K562 (cell line): ENCODE results near the gene MPG. TPM values are rescaled to one million over a fixed set of nuclear protein-coding genes. Genes with fewer than 3 reads are reported as not detected.

ENCODE experiments used
- BDP1 ChIP-seq: IDR thresholded peaks from 3 replicates; pipeline ENCODE4 v1.6.1; 2011; ENCODE audit not compliant: insufficient read length, insufficient read depth
- NCOA1 ChIP-seq: fragments of 450-650 bp; IDR thresholded peaks from 2 replicates; pipeline ENCODE4 v1.6.1; 2016; ENCODE audit warnings: low read depth
- NFE2L1 ChIP-seq: fragments of 450-650 bp; IDR thresholded peaks from 2 replicates; pipeline ENCODE4 v1.6.1; 2016; ENCODE audit warnings: missing genetic modification characterization, low read depth, mild to moderate bottlenecking, missing compliant biosample characterization, moderate library complexity, borderline replicate concordance
- NUFIP1 ChIP-seq: fragments of 450-650 bp; IDR thresholded peaks from 2 replicates; pipeline ENCODE4 v1.6.1; 2018; ENCODE audit not compliant: partially characterized antibody
- YBX1 ChIP-seq: fragments of 450-650 bp; IDR thresholded peaks from 2 replicates; pipeline ENCODE4 v1.7.1; 2016; ENCODE audit warnings: mild to moderate bottlenecking
- ZBTB12 ChIP-seq: fragments of 250-450 bp; sonication (Bioruptor Pico); IDR thresholded peaks from 2 replicates; pipeline ENCODE4 v1.4.0; 2020
- ZBTB26 ChIP-seq: fragments of 450-650 bp; formaldehyde crosslinking; IDR thresholded peaks from 2 replicates; pipeline ENCODE4 v1.4.0; 2022; ENCODE audit warnings: missing genetic modification characterization
- ZNF311 ChIP-seq: fragments of 250-450 bp; sonication (Bioruptor Pico); IDR thresholded peaks from 2 replicates; pipeline ENCODE4 v1.4.0; 2020; ENCODE audit warnings: mild to moderate bottlenecking, moderate library complexity
- polyA plus RNA-seq, 8 experiments: library from polyadenylated mRNA; depleted of rRNA in 4 of 8; stranded (reverse) in 5 of 8; unstranded in 3 of 8; fragments of >200 nt; fragmentation: Nextera tagmentation in 2 of 8; fragmentation: Illumina TruSeq in 1 of 8; extraction: Ambion mirVana in 2 of 8; extraction: Trizol in 1 of 8; gene quantifications; 2 replicates each; pipeline versions ENCODE4 v1.2.1 to v1.2.3, GENCODE V29; 2011 to 2014; ENCODE audit warnings: inconsistent platforms in 1 of 8, missing spikeins in 1 of 8
- total RNA-seq, 7 experiments: library from RNA; depleted of rRNA in 6 of 7; stranded (reverse); fragments of >200 nt in 6 of 7; fragmentation: Illumina TruSeq in 2 of 7; extraction: Trizol in 2 of 7; gene quantifications; 2 replicates each; pipeline versions ENCODE4 v1.2.1 to v1.2.3, GENCODE V29; 2011 to 2021; ENCODE audit warnings: low replicate concordance in 1 of 7
- TF ChIP-seq, protein P1 (sequence below): sonication (generic); formaldehyde crosslinking; IDR thresholded peaks from 2 replicates; pipeline ENCODE4 v1.9.0; 2022; ENCODE audit warnings: mild to moderate bottlenecking, missing genetic modification reagents
- TF ChIP-seq, protein P2 (sequence below): fragments of 450-650 bp; IDR thresholded peaks from 2 replicates; pipeline ENCODE4 v1.6.1; 2016; ENCODE audit warnings: mild to moderate bottlenecking, moderate library complexity

Gene MPG
- total and polyA plus RNA-seq, 9 of the 15 experiments (the other 6 are each of a cell fraction or from before 2014, with no cell fraction given) = 0.42 to 226 (median 36.2) TPM

DNA sequence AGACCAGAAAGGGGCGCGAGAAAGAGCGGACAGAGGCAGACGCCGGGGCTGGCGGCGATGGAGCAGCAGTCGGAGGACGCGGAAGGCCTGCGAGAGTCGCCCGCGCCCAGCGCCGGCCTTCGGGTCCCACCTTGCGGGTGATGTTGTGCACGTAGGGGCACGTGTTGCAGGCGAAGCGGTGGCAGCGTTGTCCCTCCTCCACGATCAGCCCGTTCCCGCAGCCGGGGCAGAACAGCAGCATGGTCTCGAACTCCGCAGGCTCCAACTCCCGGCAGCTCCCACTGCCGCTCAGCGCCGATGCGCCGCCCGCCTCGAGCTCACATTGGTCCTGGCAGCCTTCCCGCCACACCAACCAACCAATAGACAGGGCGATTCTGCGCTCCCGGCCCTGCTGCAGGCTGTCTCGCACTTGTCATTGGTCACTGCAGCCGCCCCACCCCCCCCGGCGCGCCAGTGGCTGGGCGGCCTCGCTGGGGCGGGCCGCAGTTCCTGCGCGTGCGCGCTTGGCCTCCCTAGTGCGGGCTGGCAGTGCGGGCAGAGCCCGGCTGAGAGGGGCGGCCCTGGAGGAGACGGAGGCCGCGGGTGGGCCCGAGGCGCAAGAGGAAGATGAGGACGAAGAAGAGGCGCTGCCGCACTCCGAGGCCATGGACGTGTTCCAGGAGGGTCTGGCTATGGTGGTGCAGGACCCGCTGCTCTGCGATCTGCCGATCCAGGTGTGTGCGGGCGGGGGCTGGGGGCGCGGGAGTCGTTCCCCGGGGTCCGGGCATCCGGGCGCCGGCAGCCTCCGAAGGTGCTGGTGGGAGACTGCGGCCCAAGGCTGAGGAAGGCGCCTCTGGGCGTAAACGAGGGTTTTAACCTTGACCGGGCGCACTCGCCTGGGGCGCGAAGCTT is 24.4 kb upstream of the MPG start, which contains the start of the genes POLR3K and SNRNP25 (continued):
- TF ChIP-seq BDP1 = no peak
- no peak for TF ChIP-seq NUFIP1
- no peak for TF ChIP-seq NFE2L1 (tag)
- no peak for TF ChIP-seq YBX1
- no peak for TF ChIP-seq NCOA1
- TF ChIP-seq, protein P1, sequence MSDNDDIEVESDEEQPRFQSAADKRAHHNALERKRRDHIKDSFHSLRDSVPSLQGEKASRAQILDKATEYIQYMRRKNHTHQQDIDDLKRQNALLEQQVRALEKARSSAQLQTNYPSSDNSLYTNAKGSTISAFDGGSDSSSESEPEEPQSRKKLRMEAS (CRISPR knock-in tag) = peak; percentile 89
- TF ChIP-seq, protein P2, sequence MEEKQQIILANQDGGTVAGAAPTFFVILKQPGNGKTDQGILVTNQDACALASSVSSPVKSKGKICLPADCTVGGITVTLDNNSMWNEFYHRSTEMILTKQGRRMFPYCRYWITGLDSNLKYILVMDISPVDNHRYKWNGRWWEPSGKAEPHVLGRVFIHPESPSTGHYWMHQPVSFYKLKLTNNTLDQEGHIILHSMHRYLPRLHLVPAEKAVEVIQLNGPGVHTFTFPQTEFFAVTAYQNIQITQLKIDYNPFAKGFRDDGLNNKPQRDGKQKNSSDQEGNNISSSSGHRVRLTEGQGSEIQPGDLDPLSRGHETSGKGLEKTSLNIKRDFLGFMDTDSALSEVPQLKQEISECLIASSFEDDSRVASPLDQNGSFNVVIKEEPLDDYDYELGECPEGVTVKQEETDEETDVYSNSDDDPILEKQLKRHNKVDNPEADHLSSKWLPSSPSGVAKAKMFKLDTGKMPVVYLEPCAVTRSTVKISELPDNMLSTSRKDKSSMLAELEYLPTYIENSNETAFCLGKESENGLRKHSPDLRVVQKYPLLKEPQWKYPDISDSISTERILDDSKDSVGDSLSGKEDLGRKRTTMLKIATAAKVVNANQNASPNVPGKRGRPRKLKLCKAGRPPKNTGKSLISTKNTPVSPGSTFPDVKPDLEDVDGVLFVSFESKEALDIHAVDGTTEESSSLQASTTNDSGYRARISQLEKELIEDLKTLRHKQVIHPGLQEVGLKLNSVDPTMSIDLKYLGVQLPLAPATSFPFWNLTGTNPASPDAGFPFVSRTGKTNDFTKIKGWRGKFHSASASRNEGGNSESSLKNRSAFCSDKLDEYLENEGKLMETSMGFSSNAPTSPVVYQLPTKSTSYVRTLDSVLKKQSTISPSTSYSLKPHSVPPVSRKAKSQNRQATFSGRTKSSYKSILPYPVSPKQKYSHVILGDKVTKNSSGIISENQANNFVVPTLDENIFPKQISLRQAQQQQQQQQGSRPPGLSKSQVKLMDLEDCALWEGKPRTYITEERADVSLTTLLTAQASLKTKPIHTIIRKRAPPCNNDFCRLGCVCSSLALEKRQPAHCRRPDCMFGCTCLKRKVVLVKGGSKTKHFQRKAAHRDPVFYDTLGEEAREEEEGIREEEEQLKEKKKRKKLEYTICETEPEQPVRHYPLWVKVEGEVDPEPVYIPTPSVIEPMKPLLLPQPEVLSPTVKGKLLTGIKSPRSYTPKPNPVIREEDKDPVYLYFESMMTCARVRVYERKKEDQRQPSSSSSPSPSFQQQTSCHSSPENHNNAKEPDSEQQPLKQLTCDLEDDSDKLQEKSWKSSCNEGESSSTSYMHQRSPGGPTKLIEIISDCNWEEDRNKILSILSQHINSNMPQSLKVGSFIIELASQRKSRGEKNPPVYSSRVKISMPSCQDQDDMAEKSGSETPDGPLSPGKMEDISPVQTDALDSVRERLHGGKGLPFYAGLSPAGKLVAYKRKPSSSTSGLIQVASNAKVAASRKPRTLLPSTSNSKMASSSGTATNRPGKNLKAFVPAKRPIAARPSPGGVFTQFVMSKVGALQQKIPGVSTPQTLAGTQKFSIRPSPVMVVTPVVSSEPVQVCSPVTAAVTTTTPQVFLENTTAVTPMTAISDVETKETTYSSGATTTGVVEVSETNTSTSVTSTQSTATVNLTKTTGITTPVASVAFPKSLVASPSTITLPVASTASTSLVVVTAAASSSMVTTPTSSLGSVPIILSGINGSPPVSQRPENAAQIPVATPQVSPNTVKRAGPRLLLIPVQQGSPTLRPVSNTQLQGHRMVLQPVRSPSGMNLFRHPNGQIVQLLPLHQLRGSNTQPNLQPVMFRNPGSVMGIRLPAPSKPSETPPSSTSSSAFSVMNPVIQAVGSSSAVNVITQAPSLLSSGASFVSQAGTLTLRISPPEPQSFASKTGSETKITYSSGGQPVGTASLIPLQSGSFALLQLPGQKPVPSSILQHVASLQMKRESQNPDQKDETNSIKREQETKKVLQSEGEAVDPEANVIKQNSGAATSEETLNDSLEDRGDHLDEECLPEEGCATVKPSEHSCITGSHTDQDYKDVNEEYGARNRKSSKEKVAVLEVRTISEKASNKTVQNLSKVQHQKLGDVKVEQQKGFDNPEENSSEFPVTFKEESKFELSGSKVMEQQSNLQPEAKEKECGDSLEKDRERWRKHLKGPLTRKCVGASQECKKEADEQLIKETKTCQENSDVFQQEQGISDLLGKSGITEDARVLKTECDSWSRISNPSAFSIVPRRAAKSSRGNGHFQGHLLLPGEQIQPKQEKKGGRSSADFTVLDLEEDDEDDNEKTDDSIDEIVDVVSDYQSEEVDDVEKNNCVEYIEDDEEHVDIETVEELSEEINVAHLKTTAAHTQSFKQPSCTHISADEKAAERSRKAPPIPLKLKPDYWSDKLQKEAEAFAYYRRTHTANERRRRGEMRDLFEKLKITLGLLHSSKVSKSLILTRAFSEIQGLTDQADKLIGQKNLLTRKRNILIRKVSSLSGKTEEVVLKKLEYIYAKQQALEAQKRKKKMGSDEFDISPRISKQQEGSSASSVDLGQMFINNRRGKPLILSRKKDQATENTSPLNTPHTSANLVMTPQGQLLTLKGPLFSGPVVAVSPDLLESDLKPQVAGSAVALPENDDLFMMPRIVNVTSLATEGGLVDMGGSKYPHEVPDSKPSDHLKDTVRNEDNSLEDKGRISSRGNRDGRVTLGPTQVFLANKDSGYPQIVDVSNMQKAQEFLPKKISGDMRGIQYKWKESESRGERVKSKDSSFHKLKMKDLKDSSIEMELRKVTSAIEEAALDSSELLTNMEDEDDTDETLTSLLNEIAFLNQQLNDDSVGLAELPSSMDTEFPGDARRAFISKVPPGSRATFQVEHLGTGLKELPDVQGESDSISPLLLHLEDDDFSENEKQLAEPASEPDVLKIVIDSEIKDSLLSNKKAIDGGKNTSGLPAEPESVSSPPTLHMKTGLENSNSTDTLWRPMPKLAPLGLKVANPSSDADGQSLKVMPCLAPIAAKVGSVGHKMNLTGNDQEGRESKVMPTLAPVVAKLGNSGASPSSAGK = peak; percentile 94
- TF ChIP-seq ZBTB12 = no peak; the same call in 1 of the 2 replicates
- no peak for TF ChIP-seq ZBTB26 (CRISPR knock-in tag)
- TF ChIP-seq ZNF311 (CRISPR knock-in tag) = no peak
